ENCODE data around the gene C1orf74.

- TF ChIP-seq CTCF (IDR thresholded peaks at IDR 0.05), result no peak
- TF ChIP-seq POLR2A (IDR thresholded peaks at IDR 0.05), result no peak
Observed at GRCh38 chr1:209809611-209810010, 25.3 kb upstream of the C1orf74 start.

Measured in prostate gland (tissue), 2 donors.